Hepatocyte (in vitro differentiated cells): ENCODE measurements around the gene LONP2. TPM values are rescaled to one million over a fixed set of nuclear protein-coding genes. Genes with fewer than 3 reads are reported as not detected.
"Not testable (repeated sequence)": the region's sequence is repeated elsewhere in the genome, so short reads cannot be mapped to it uniquely, and the experiment has no call there.

ENCODE experiments used
- DNase-seq: peaks from one replicate; pipeline ENCODE4 v3.0.0-alpha.2; 2016; ENCODE audit warnings: low spot score
- H2AFZ ChIP-seq: fragments of 200-600 bp; sonication (generic); 2 replicates; pipeline ENCODE4 v1.6.0; 2016; ENCODE audit warnings: antibody characterized with exemption, mild to moderate bottlenecking
- H3K27ac ChIP-seq: fragments of 200-600 bp; sonication (generic); 2 replicates; pipeline ENCODE4 v1.5.1; 2016; ENCODE audit warnings: mild to moderate bottlenecking
- H3K27me3 ChIP-seq: fragments of 200-600 bp; sonication (generic); 2 replicates; pipeline ENCODE4 v1.6.1; 2016
- H3K36me3 ChIP-seq: fragments of 200-600 bp; sonication (generic); replicated peaks from 2 replicates; pipeline ENCODE4 v1.5.1; 2016; ENCODE audit warnings: low read depth; ENCODE audit not compliant: insufficient read depth
- H3K4me1 ChIP-seq: fragments of 200-600 bp; sonication (generic); 2 replicates; pipeline ENCODE4 v1.5.1; 2016; ENCODE audit warnings: mild to moderate bottlenecking, moderate library complexity; ENCODE audit not compliant: insufficient read depth
- H3K4me2 ChIP-seq: fragments of 200-600 bp; sonication (generic); 2 replicates; pipeline ENCODE4 v1.6.0; 2016
- H3K4me3 ChIP-seq: fragments of 200-600 bp; sonication (generic); 2 replicates; pipeline ENCODE4 v1.5.1; 2016; ENCODE audit warnings: mild to moderate bottlenecking
- H3K79me2 ChIP-seq: fragments of 200-600 bp; sonication (generic); 2 replicates; pipeline ENCODE4 v1.6.0; 2017; ENCODE audit warnings: mild to moderate bottlenecking
- H3K9me2 ChIP-seq: fragments of 200-600 bp; sonication (generic); replicated peaks from 2 replicates; pipeline ENCODE4 v1.6.0; 2017; ENCODE audit warnings: mild to moderate bottlenecking; ENCODE audit not compliant: insufficient read depth
- H3K9me3 ChIP-seq: fragments of 200-600 bp; sonication (generic); 2 replicates; pipeline ENCODE4 v1.5.1; 2016; ENCODE audit warnings: low read depth, mild to moderate bottlenecking
- H4K20me1 ChIP-seq: fragments of 200-600 bp; sonication (generic); 2 replicates; pipeline ENCODE4 v1.6.0; 2016; ENCODE audit warnings: mild to moderate bottlenecking; ENCODE audit not compliant: insufficient read depth, poor library complexity, severe bottlenecking
- CTCF ChIP-seq: fragments of 200-600 bp; sonication (generic); IDR thresholded peaks from 2 replicates; pipeline ENCODE4 v1.5.1; 2016; ENCODE audit warnings: antibody characterized with exemption, mild to moderate bottlenecking; ENCODE audit not compliant: poor library complexity
- EZH2 ChIP-seq: fragments of 200-600 bp; sonication (generic); IDR thresholded peaks from 2 replicates; pipeline ENCODE4 v1.6.1; 2016; ENCODE audit warnings: antibody characterized with exemption, mild to moderate bottlenecking, borderline replicate concordance
- EZH2phosphoT487 ChIP-seq: fragments of 200-600 bp; sonication (generic); IDR thresholded peaks from one replicate; pipeline ENCODE4 v1.6.1; 2018; ENCODE audit warnings: antibody characterized with exemption, mild to moderate bottlenecking, low read depth, moderate library complexity; ENCODE audit not compliant: unreplicated experiment, severe bottlenecking
- WGBS: methylation state at CpG from one replicate; pipeline ENCODE4 v1.1.6; 2016; ENCODE audit warnings: low lambda C conversion rate; ENCODE audit errors: missing lambda C conversion rate; 5-methylcytosine and 5-hydroxymethylcytosine counted together
- polyA plus RNA-seq: library from polyadenylated mRNA; unstranded; fragments of >200 nt; fragmentation: Nextera tagmentation; extraction: Ambion mirVana; gene quantifications from 2 replicates; pipeline ENCODE4 v1.2.1, GENCODE V29; 2016
- total RNA-seq: library from RNA; depleted of rRNA; stranded (reverse); fragments of >200 nt; gene quantifications from 2 replicates; pipeline ENCODE4 v1.2.3, GENCODE V29; 2014

LONP2 gene
- total and polyA plus RNA-seq, 2 experiments from 2014 or later = 30.1 to 56.8 TPM

DNA sequence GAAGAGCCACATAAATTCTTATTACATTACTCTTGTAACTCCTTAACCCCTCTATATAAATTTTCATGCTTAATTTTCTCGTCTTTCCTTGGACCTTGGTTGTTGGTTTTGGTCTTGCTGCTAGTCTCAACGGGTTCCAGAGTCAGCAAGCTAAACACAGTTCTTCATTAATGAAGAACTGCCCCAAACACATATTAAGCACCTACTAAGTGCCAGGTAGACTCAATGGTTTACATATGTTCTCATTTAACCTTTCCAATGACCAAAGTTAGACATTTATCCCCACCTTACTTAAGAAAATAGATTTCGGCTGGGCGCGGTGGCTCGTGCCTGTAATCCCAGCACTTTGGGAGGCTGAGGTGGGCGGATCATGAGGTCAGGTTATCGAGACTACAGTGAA lies 126.1 kb downstream of the LONP2 start:
- H3K27ac ChIP-seq = no peak overlapping the region
- H3K36me3 ChIP-seq = no peaks in the 10 kb centered on the region
- no peak for DNase-seq
- no peak overlapping the region for H2AFZ ChIP-seq
- H4K20me1 ChIP-seq = peaks cover 96% of the 10 kb centered on the region
- no peaks in the 10 kb centered on the region for H3K9me3 ChIP-seq
- peaks cover 97% of the 10 kb centered on the region for H3K79me2 ChIP-seq
- peaks cover 33% of the 10 kb centered on the region for H3K4me1 ChIP-seq
- no peak overlapping the region for H3K4me3 ChIP-seq
- H3K4me2 ChIP-seq = no peak overlapping the region
- no peaks in the 10 kb centered on the region for H3K9me2 ChIP-seq
- 97% methylated on average over 8 of the region's 8 CpGs for WGBS
- TF ChIP-seq CTCF (no peak), EZH2phosphoT487 (no peak), EZH2 (no peak)
- no peaks in the 10 kb centered on the region for H3K27me3 ChIP-seq

DNA sequence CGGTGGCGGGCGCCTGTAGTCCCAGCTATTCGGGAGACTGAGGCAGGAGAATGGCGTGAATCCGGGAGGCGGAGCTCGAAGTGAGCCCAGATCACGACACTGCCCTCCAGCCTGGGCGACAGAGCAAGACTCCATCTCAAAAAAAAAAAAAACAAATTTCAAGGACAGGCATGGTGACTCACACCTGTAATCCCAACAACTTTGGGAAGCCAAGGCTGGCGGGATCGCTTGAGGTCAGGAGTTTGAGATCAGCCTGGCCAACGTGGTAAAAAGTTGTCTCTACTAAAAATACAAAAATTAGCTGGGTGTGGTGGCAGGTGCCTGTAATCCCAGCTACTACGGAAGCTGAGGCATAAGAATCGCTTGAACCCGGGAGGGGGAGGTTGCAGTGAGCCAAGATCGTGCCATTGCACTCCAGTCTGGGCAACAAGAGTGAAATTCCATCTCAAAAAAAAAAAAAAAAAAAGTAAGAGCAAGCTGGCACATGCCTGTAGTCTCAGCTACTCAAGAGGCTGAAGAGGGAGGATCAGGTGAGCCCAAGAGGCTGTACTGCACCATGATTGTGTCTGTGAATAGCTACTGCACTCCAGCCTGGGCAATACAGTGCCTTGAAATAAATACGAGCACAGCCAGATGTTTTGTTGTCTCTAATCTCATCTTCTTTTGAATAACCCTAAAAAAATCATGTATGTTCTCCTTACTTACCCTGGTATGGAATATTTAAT lies 126.7 kb downstream of the LONP2 start:
- Histone ChIP-seq H4K20me1 (peaks cover 97% of the 10 kb centered on the region), H3K4me1 (peaks cover 29% of the 10 kb centered on the region), H3K79me2 (peaks cover 99% of the 10 kb centered on the region)
- DNase-seq, H3K27me3 ChIP-seq, H3K9me2 ChIP-seq, H3K36me3 ChIP-seq, H3K27ac ChIP-seq, H3K4me3 ChIP-seq, H3K9me3 ChIP-seq, H2AFZ ChIP-seq, H3K4me2 ChIP-seq: not testable (repeated sequence)
- WGBS = 98% methylated on average over 18 of the region's 18 CpGs

DNA sequence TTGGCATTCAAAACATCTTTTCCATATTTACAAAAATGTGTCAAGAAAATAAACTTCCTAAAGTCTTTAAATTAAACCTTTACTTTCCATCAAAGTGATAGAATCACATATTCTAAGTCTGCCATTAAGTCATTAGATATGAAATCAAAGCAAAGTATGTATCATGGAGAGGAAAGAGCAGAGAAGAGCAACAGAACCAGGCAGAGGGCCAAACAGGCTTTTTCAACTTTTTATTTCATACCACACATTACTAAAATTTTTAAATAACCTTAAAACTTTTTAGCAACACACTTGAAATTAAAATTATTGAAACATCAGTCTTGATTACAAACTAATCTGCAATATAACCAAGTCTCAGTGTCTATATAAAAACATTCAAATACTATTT lies 127.3 kb downstream of the LONP2 start:
- no peak overlapping the region for H3K4me3 ChIP-seq
- H3K9me2 ChIP-seq = no peaks in the 10 kb centered on the region
- no peak overlapping the region for H2AFZ ChIP-seq
- no peak for TF ChIP-seq CTCF
- TF ChIP-seq EZH2phosphoT487 = no peak
- no peak for TF ChIP-seq EZH2
- H3K27me3 ChIP-seq = no peaks in the 10 kb centered on the region
- H3K27ac ChIP-seq = no peak overlapping the region
- H3K4me2 ChIP-seq = no peak overlapping the region
- DNase-seq = no peak
- no peaks in the 10 kb centered on the region for H3K9me3 ChIP-seq
- peaks cover 99% of the 10 kb centered on the region for H4K20me1 ChIP-seq
- H3K4me1 ChIP-seq = peaks cover 29% of the 10 kb centered on the region
- H3K79me2 ChIP-seq = peaks cover 100% of the 10 kb centered on the region
- no peaks in the 10 kb centered on the region for H3K36me3 ChIP-seq

DNA sequence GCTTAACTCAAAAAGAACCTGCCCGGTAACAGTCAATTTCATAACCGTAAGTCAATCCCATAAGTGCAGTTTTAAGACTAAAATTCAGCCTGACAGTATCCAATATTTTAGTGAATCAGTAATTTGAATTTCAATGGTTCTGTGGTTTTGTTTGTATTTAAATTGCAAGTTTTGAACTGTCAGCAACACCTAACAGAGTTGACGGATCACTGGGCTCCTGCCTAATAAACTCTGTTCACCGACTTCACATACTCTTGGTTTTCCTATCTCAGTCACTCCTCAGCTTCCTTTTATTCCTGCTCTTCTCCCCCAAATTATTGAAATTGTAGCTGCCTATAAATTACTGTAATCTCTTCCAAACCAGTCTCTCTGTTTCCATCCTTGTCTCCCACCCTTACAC lies 128.6 kb downstream of the LONP2 start:
- H4K20me1 ChIP-seq = peaks cover 99% of the 10 kb centered on the region
- H3K9me2 ChIP-seq = no peaks in the 10 kb centered on the region
- H2AFZ ChIP-seq = no peak overlapping the region
- peaks cover 16% of the 10 kb centered on the region for H3K4me1 ChIP-seq
- WGBS = 83% methylated on average over 4 of the region's 4 CpGs
- H3K36me3 ChIP-seq = no peaks in the 10 kb centered on the region
- no peak overlapping the region for H3K27ac ChIP-seq
- peaks cover 100% of the 10 kb centered on the region for H3K79me2 ChIP-seq
- H3K4me3 ChIP-seq = no peak overlapping the region
- DNase-seq = no peak
- H3K9me3 ChIP-seq = no peaks in the 10 kb centered on the region
- H3K4me2 ChIP-seq = no peak overlapping the region
- TF ChIP-seq EZH2phosphoT487 (no peak), CTCF (no peak), EZH2 (no peak)
- H3K27me3 ChIP-seq = no peaks in the 10 kb centered on the region
